ENCODE measurements around the gene SUDS3.

DNA sequence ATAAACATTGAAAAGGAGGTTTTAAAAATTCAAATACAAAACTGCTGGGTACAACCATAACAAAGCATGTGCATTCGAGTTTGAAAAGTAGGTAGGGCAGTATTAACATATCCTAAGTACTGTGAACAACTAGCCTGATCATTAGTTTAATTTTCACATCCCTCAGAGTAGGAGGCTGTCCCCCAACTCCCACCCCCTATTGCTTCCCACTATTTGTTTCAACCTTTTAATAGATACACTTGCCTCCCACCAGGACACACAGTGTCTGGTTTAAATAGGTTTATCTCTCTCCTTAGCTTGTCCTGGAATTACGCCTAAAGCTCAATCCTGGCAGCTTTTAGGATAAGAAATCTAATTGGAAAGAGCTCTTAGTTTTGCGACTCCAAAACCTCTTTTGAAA, 5.8 kb upstream of the SUDS3 start:
- TF ChIP-seq, protein P1, sequence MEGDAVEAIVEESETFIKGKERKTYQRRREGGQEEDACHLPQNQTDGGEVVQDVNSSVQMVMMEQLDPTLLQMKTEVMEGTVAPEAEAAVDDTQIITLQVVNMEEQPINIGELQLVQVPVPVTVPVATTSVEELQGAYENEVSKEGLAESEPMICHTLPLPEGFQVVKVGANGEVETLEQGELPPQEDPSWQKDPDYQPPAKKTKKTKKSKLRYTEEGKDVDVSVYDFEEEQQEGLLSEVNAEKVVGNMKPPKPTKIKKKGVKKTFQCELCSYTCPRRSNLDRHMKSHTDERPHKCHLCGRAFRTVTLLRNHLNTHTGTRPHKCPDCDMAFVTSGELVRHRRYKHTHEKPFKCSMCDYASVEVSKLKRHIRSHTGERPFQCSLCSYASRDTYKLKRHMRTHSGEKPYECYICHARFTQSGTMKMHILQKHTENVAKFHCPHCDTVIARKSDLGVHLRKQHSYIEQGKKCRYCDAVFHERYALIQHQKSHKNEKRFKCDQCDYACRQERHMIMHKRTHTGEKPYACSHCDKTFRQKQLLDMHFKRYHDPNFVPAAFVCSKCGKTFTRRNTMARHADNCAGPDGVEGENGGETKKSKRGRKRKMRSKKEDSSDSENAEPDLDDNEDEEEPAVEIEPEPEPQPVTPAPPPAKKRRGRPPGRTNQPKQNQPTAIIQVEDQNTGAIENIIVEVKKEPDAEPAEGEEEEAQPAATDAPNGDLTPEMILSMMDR (IDR thresholded peaks at IDR 0.05): no peak
- TF ChIP-seq POLR2A (IDR thresholded peaks at IDR 0.05): no peak
- TF ChIP-seq EP300 (IDR thresholded peaks at IDR 0.05): no peak

All from suprapubic skin (tissue), 3 donors.